ENCODE results near the gene CPVL.

Gene CPVL

DNA sequence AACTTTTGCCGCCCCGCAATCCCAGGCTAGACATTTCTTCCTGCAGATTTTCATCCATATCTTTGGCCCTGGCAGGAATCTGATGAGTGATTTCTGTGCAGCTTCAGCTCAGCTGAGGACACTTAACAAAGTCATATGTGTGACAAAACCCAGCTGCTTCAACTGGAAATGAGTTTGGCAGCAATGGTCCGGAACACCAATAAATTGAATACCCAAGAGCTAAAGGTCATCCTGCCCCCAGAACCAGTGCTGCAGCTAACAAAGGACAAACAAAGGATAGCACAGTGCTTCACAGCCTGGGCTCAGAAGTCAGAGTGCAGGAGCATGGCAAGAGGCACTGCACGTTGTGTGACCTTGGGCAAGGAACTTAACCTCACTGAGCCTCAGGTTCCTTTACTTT, 148.2 kb downstream of the CPVL start:
- DNase-seq: no peak

DNA sequence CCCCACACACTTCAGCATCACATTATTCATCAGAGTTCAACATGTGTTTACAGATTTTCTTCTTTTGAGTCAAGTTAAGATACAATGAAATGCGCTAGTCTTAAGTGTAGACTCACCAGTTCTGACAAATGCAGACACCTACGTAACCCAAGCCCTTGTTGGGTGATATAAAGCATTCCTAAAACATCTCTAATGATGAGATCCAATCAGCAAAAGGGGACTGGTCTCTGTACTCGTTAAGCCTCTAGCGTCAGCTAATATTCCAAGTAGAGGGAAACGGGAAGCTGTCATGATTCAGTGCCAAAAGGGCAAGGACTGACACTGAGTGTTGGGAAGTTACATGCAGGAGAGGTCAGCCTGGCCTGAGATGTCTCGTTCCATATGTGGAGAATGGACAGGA, 149.5 kb downstream of the CPVL start:
- no peak for DNase-seq

DNA sequence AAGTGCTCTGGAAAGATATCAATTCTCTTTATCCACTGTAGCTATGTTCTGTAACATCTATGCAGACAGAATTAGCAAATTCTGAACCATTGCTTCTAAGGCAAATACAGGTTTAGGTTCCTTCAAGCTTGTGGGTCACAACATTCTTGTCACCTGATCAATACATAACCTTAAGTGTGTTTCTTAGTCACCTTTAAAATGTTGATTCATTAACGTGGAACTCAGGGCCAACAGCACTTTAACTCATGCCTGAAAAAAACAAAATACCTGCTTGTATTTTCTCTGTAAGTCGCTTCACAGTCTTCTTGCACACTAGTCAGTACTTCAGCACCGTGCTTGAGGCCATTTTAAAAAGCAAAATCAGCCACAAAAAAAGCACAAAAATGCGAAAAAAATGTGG, 153.0 kb downstream of the CPVL start:
- DNase-seq: no peak

DNA sequence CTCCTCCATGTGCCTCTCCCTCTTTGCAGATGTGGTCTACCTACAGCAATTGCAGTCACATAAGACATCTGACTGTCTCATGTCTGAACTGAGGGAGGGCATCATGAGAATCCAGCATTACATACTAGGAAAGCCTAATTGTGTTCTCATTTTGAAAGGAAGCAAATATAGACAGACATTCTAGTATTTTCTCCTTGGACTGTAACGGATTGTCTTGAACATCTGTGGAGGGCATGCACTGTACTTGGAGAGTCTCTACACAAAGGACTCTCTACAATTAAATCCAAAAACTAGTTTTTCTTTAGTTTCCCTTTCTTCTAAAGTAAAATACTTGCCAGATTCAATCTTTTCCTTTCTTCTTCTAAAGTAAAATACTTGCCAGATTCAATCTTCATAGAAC, 153.5 kb downstream of the CPVL start:
- DNase-seq: no peak

DNA sequence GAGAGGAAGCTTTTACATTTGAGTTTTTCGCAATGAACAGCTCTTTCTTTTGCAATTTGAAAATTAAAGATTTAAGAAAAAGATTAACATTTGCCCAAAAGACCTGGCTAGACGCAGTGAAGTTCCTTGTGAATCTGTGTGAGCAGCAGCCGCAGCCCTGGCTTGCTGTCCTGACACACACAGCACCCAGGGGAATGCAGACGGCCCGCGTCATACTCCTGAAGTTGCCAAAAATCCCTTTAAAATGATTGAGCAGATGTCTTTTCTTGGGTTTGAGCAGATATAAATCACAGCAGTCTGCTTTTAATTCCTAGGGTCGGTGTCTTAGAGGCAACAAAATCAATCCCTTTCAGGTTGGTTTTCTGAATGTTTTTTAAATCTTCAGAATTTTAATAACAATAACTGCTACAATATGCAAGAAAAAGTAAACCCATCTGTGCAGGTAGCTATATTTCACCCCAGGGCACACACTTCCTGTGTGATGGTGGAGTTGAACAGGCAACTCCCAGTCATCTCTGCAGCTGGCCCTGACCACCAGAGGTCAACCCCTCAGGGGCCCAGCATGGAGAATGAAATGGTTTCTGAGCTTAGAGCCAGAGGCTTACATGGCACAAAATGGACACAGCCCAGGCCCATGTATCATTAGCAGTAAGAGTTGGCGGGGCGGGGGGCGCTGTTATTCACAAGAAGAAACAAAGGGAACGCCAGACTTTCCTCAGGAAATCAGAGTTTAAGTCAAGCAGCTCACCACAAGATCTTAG, 156.0 kb downstream of the CPVL start:
- no peak for DNase-seq

DNA sequence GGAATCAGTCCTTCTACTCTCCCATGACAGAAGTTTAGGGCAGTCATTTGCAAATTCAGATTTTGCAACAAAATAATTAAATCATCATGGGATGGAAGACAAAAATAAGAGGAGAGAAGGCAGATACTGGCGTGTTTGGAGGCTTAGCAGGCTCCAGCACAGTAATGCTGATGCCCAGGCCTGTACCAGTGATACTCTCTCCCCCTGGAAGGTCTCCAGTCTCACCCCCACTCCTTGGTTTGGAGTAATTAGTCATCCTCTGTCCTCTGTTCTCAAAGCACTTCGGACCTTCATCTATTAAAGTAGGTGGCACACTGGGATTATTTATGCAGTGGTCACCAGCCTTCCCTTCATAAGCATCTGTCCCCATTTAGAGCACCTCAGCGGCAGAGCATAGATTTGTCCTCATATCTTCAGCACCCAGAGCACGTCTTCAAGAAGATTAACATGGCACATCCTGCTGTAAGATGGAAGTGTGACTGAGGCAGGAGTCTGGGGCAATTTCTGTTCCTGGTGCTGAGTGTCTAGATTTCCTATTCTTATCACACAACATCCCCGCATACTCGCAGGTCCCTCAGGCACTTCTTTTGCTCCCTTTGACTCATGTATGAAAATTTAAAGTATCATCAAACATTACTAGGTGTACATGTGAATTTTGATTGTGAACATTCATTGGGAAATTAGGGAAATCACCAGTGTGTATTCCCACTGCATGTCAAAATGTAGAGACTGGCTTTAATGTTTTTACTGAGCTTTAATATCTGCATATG, 156.9 kb downstream of the CPVL start:
- DNase-seq: no peak

DNA sequence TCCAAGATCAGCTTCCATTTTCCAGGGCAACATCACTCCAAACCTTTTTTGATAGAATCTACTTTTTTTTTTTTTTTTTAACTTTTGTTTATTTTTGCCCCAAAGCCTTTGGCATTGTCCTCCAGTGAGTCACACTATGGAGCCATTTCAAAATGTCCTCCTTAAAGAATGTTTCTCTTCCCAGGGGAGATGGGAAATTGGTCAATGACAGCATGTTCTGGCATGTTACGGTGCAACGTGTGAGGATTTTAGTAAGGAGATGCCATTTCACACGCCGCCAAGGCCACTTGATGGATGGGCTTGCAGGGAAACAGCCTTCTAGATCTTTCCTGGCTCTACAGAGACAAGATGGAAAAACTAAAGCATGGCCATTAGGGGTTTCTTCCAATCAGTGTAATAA, 157.5 kb downstream of the CPVL start:
- no peak for DNase-seq

DNA sequence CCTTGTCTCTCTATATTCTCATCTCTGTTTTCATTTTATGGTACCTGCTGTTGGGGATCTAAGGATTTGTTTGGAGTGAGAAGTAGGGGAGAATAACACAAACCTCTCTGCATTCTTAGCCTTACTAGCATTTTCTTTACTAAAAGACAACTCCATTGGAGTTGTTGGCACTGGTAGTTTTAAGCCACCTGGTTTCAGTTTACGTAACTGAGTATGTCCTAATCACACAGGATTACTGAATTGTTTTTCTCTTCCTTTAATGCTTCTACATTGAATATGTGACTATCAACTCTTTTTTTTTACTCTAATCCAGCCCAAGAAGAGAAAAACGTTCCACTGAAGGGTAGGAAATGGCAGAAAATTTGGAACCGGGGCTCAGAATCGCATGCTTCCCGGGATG, 158.2 kb downstream of the CPVL start:
- DNase-seq: no peak

DNA sequence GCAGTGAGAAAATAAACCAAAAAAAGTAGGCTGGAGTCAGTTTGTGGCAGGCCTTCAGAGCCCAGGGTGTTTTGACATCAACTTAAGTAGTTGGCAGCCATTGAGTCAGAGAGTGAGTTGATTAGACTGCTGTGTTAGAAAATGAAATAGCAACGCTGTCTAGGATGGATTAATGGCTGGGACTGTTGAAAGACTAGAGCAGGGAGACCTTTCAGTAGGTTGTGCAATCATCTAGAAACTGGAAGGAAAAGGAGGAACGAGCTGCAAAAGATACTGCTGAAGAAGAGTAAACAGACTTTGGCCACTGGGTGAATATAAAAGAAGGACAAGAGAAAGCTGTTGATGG, 159.6 kb downstream of the CPVL start:
- DNase-seq: no peak

DNA sequence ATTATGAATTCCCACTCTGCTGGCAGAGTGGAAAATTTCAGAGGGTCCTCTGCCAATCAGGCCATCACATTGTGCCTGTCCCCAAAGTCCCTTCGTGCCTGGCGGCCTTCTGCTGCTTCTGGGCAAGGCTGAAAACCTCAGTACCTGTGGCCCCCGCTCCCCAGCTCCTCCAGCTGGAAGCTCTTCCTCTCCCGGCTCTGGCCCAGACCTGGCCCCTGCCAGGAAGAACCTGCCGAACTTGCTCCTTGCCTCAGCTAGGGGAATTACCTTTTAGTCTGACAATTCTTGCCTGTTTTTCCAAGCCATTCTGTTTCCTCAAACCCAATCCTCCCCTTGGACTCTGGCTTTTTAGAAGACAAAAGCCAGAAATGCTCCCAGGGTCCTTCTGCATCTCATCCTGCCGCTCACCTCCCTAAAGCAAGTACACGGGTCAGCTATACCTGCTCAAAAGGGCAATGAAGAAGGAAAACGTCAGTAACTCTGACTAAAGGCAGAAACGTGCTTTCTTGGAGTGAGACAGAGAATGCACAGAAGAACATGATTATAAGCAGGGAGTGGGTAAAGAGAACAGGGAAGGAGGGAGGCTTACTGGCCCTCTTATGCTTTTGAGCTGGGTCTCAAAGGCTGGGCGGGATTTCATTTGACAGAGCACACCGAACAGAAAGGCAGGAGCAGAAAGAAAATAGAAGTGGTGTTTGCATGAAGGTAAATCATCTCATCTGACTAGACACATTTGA, 160.1 kb downstream of the CPVL start:
- DNase-seq: no peak

DNA sequence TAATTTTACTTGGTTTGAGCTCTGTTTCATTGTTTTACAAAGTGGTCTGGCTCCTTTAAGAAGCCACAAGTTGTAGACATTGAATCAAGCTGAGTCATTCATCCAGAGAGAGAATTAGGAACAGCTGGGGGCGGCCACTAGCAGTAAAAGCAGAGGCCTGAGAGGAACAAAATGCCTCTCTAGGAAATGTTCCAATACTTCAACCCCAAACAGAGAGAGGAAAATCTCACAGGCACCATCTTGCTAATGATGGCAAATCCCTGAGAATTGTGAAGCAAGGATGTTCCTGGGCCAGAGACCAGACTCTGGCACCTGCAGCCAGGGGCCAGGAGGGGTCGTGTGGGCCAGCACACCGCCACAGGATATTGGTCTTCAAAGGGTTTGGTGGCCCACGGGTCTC, 161.7 kb downstream of the CPVL start:
- DNase-seq: no peak

DNA sequence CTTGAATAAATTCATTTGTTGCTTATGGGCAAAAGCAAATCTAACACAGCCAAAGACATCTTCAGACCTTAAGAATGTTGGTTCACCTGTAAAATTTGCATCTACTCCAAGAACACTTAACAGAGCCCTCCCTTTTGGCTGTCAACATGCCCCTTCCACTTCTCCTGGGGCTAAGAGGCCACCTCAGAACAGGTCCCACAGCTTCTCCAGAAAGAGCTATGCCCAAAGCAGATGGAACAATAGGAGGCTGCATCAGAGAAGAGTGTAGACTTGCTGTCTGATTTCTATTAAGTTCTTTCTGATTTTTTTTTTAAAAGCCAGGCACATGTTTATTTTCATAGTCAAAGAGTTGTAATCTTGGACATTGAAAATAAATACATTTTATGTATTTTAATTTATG, 162.1 kb downstream of the CPVL start:
- no peak for DNase-seq

DNA sequence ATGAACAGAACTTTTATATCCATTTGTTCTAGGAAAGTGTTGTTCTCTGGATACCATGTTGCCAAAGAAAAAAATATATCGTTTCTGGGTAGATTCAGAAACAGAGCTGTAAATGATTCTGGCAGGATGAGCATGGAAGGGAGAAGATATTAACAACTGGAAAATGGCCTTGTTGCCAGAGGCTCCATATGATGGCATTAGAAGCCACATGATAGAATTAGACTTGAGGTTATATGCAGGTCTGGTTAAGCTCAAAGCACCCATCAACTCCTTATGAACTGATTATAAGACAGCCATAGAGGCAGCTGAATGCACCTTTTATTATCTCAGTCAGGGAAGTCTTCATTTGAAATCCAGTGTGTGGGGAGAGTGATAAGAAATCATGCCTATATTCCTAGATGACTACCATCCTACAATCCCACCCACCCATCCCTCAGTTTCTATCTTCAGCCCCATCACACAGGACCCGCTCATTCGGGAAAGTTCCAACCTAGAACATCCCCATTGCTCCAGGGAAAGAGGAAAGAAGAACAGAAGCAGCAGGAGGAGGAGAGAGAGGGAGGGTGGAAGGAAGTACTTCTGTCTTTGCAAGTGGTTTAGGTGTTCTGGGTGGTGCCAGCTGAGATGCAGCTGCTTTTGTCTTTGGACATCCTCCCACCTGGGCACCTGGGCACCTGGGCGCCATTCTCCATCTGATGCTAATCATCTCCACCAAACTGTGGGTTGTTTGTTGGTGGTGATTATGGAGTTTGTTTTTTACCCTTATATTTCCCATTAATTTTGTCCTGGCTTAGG, 162.7 kb downstream of the CPVL start:
- no peak for DNase-seq

DNA sequence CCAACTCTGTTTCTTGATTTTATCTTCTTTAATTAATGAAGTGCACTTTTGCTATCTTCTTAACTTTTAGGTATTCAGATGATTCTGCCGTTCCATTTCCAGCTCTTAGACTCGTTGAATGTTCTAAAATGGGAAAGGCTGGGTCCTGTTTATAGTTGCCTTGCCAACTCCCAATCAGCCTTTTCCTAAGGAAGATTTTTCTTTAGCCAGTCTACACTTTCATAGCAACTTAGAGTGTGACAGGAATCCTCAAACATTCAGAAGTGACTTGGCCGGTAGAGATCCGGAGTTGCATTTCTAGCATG, 165.2 kb downstream of the CPVL start:
- DNase-seq: no peak

DNA sequence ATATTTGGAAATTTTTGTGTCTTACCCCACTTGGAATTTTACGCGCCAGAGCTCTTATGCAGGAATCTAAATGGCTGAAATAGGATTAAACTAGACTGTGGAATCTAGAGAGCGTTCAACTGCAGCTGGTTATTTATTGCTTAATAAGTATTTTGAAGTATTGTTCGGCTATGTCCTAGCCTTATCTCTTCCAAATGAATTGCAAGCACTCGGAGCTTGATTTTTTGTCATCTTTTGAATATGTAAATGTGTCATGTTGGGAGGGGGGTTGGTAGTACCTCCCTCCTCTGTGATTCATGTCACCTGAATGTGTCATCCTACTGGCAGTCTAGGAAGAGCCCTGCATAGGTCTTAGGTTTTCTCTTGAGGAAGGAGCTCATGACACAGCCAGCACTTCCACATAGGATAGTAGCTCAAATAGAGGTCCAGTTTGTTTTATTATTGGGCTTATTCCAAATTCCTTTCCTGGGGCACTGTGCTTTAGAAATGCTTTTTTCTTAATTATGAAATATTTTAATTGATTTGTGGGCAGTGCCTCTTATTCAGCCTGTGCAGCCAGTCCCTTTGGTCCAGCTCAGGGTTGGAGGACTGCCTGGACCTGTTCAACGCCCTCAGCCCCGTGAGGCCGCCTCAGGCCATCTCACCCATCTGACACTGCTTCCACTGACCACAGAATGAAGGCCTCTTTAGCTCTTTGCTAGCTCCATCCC, 165.7 kb downstream of the CPVL start:
- no peak for DNase-seq

DNA sequence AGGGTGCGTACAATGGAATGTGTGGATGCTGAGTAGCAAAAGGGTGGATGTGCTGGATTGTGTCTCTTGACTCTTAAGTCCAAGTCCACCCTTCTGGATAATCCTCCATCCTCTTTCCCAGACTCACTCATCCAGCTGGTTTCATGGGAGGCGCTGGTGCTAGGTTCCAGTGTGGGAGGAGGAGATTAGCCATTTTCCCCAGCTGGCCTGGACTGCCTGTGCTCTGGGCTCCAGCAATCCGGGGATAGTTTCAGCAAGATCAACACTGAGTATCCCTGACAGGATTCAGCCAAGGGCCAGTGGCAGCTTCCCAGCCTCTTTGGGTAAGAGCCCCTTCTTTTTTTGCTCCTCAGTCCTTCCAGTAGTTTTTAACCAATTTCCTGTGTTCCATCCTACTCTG, 166.6 kb downstream of the CPVL start:
- DNase-seq: no peak

DNA sequence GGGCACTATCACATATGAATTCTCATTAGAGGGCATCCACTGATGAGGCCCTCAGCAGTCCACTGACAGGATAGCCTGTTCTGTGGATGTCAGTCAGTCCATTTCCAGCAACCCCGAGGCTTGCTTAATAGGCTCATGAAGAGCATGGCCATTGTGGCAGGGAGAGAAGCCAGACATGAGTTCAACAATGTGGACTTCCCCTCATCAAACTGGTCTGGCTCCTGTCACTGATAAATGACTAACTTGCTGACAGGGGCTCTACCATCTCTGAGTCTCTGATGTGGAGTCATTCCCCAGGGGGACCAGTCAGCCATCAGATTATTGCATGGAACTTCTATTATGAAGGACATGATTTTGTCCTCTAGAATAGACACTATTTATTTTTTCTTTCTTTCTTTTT, 168.5 kb downstream of the CPVL start:
- DNase-seq: no peak

DNA sequence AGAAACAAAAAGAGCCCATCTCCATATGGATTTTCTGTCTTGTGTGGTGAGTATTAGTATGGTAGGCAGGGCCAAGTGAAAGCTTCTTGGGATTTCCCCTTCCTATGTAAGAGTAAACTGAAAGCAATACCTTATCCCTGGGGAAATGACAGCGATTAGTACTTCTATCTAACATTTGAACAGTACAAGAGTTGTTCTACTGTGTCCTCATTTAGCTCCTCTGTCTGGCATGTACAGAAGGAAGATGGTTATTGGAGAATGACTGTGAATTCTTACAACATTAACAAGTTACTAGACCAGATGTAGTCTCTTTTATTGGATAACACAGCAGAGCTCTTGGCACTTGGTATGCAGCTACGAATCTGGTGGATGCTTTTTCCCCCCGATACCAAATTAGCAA, 170.3 kb downstream of the CPVL start:
- no peak for DNase-seq

DNA sequence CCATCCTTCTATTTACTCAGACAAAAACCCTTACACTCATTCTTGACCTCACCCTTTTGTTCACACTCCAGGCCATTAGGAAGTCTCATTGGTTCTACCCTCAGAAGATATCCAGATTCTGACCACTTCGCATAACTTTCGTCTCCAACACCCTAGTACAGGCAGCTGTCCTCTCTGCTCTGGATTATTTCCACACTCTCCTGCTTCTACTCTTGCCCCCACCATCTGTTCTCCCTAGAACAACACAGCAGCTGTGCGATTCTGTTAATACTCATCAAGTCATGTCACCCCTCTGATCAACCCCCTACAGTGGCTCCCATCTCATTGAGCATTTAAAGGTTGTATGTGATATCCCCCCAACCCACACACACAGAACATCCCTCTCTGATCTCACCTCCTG, 172.7 kb downstream of the CPVL start:
- no peak for DNase-seq

DNA sequence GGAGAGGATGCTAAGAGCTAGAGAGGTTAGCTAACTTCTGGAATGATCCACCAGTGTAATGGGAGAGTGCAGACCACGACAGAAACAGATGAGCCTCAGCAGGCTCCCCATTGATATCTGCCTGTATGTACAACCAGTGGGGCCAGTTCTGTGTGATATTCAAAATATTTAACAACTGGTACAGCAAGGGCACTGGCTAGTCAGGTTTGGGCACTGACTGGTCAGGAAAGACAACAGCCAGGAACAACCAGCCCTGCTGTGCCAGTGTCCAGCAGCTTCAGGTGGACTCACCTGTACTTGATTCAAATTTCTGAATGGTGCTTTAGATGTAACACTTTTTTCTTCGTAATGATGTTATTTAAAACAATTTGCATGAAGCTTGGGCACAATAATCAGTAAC, 182.3 kb downstream of the CPVL start:
- no peak for DNase-seq

DNA sequence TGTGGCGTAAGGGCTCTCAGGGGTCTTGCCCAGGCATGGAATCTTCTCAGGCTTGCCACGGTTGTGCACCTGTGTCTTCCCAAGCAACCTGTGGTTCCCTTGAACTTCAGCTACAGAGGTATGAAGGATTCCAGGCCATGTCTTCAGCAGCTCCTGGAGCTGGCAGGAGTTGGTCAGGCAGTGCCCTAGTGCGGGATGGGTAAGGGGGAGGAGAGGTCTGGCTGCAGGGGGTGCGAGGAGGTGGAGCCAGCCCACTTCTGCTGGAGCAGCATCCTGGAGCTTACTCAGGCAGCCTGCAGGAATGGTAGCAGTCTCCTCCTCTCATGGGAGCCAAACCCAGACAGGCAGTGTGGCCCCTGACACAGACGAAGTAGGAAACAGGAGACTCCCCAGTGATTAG, 184.4 kb downstream of the CPVL start:
- no peak for DNase-seq

DNA sequence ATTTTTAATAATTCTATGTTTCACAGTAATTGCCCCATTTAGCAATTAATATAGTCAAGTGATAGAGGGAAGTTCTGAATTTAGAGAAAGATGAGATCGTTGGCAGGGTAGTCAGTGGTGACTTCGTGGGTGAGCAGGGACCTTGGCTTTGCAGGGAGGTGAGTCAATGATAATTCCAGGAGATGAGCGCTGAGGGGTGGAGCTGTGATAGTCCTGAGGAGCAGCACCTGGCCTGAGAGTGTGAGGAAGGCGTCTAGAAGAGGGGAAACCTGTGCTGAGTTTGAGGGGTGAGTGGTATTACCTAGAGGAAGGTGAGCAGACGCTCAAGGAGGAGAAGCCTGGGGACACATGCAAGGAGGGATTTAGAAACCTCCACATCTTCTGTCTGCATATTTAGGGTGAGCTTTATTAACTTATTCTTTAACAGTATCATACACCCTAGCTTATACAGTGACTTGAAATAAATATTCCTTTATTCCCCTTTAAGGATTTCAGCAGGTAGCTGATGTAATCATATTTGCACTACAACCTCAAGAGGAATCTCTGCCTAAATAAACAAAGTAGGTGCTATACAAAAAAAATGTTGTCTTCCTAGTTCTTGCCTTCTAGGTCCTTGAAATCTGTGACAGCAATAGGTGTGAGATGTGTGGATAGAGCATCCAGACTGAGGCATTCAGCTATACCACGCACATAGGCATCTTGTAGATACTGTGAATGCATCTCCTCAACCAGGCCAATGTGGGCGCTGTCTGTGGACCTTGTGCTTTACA, 186.1 kb downstream of the CPVL start:
- no peak for DNase-seq

Data from NCI-H1048 (cell line).